GM18909 (cell line): ENCODE data around the gene CPZ.
"Not testable (repeated sequence)": the region's sequence is repeated elsewhere in the genome, so short reads cannot be mapped to it uniquely, and the experiment has no call there.

ENCODE experiments used
- ATAC-seq: cut with Tn5 transposase; IDR thresholded peaks from one replicate; pipeline ENCODE4 v1.9.1; 2021; ENCODE audit warnings: mild to moderate bottlenecking; ENCODE audit not compliant: unreplicated experiment, poor library complexity

Gene CPZ

GRCh38 chr4:8630240-8630905 lies 37.8 kb downstream of the CPZ start:
- ATAC-seq = not testable (repeated sequence)

GRCh38 chr4:8631896-8632295 lies 39.3 kb downstream of the CPZ start:
- ATAC-seq = not testable (repeated sequence)

GRCh38 chr4:8634773-8635172 lies 42.2 kb downstream of the CPZ start:
- ATAC-seq = not testable (repeated sequence)

- not testable (repeated sequence) for ATAC-seq
These were observed 43.5 kb downstream of the CPZ start for GRCh38 chr4:8635897-8636554.

GRCh38 chr4:8637456-8637984 lies 45.0 kb downstream of the CPZ start:
- ATAC-seq = no peak

GRCh38 chr4:8639021-8639420 lies 46.5 kb downstream of the CPZ start:
- ATAC-seq = no peak

GRCh38 chr4:8639777-8640720 lies 47.5 kb downstream of the CPZ start:
- no peak for ATAC-seq

GRCh38 chr4:8640816-8641215 lies 48.3 kb downstream of the CPZ start:
- no peak for ATAC-seq

- ATAC-seq = no peak
These were observed 48.7 kb downstream of the CPZ start for GRCh38 chr4:8641256-8641655.

GRCh38 chr4:8641931-8642650 lies 49.5 kb downstream of the CPZ start:
- no peak for ATAC-seq

- ATAC-seq = no peak
These were observed 50.2 kb downstream of the CPZ start for GRCh38 chr4:8642651-8643321.

GRCh38 chr4:8643441-8643840 lies 50.9 kb downstream of the CPZ start:
- no peak for ATAC-seq

GRCh38 chr4:8643986-8644385 lies 51.4 kb downstream of the CPZ start:
- no peak for ATAC-seq

- ATAC-seq = no peak
These were observed 51.9 kb downstream of the CPZ start for GRCh38 chr4:8644461-8644891.

- ATAC-seq = no peak
These were observed 52.6 kb downstream of the CPZ start for GRCh38 chr4:8644966-8645752.

- ATAC-seq = no peak
These were observed 53.2 kb downstream of the CPZ start for GRCh38 chr4:8645753-8646124.

- ATAC-seq = no peak
These were observed 53.9 kb downstream of the CPZ start for GRCh38 chr4:8646296-8647093.

GRCh38 chr4:8647094-8647570 lies 54.6 kb downstream of the CPZ start:
- ATAC-seq = no peak
